KMS-11 (cell line): ENCODE data around the gene TEX22.

Experiments used
- H2AFZ ChIP-seq: fragments of 200-600 bp; sonication (generic); 2 replicates; pipeline ENCODE4 v1.6.1; 2016; ENCODE audit warnings: antibody characterized with exemption, mixed run types, low read depth
- H3K27ac ChIP-seq: fragments of 200-600 bp; sonication (generic); 2 replicates; pipeline ENCODE4 v1.6.1; 2016; ENCODE audit warnings: mild to moderate bottlenecking, mixed run types
- H3K27me3 ChIP-seq: fragments of 200-600 bp; sonication (generic); 2 replicates; pipeline ENCODE4 v1.6.1; 2017; ENCODE audit warnings: mild to moderate bottlenecking, low read depth, mixed run types, moderate library complexity; ENCODE audit not compliant: insufficient read depth
- H3K36me3 ChIP-seq: fragments of 200-600 bp; sonication (generic); 2 replicates; pipeline ENCODE4 v1.6.1; 2017; ENCODE audit warnings: mild to moderate bottlenecking, mixed run types; ENCODE audit not compliant: insufficient read depth
- H3K4me1 ChIP-seq: fragments of 200-600 bp; sonication (generic); 2 replicates; pipeline ENCODE4 v1.6.1; 2016; ENCODE audit warnings: mild to moderate bottlenecking, low read depth, mixed run types; ENCODE audit not compliant: poor library complexity, severe bottlenecking
- H3K4me2 ChIP-seq: fragments of 200-600 bp; sonication (generic); 2 replicates; pipeline ENCODE4 v1.7.0; 2016; ENCODE audit warnings: mild to moderate bottlenecking, mixed run types
- H3K4me3 ChIP-seq: fragments of 200-600 bp; sonication (generic); IDR thresholded peaks from 2 replicates; pipeline ENCODE4 v1.6.1; 2017; ENCODE audit warnings: low read depth, low read length, mixed read lengths; ENCODE audit not compliant: insufficient read depth
- H3K79me2 ChIP-seq: fragments of 200-600 bp; sonication (generic); 2 replicates; pipeline ENCODE4 v1.6.1; 2016; ENCODE audit warnings: low read depth, mixed run types; ENCODE audit not compliant: insufficient read depth
- H3K9ac ChIP-seq: fragments of 200-600 bp; sonication (generic); 2 replicates; pipeline ENCODE4 v1.6.1; 2016; ENCODE audit warnings: mild to moderate bottlenecking, mixed run types
- H4K20me1 ChIP-seq: fragments of 200-600 bp; sonication (generic); 2 replicates; pipeline ENCODE4 v1.6.1; 2016; ENCODE audit warnings: mild to moderate bottlenecking, mixed run types; ENCODE audit not compliant: insufficient read depth
- TF ChIP-seq, protein P1 (sequence below): fragments of 200-600 bp; sonication (generic); conservative IDR thresholded peaks from 2 replicates; pipeline ENCODE4 v1.6.1; 2017; ENCODE audit warnings: low read depth, mild to moderate bottlenecking, antibody characterized with exemption, low read length, moderate library complexity, mixed read lengths

TEX22 gene

GRCh38 chr14:105375635-105376057 is 22.7 kb upstream of the TEX22 start:
- Histone ChIP-seq H3K4me2 (no peak overlapping the region), H3K4me3 (no peak overlapping the region), H3K4me1 (peaks cover 4% of the 10 kb centered on the region), H2AFZ (no peak overlapping the region), H4K20me1 (no peaks in the 10 kb centered on the region), H3K27me3 (no peaks in the 10 kb centered on the region), H3K79me2 (no peaks in the 10 kb centered on the region), H3K36me3 (no peaks in the 10 kb centered on the region), H3K27ac (no peak overlapping the region), H3K9ac (no peak overlapping the region)
- TF ChIP-seq, protein P1, sequence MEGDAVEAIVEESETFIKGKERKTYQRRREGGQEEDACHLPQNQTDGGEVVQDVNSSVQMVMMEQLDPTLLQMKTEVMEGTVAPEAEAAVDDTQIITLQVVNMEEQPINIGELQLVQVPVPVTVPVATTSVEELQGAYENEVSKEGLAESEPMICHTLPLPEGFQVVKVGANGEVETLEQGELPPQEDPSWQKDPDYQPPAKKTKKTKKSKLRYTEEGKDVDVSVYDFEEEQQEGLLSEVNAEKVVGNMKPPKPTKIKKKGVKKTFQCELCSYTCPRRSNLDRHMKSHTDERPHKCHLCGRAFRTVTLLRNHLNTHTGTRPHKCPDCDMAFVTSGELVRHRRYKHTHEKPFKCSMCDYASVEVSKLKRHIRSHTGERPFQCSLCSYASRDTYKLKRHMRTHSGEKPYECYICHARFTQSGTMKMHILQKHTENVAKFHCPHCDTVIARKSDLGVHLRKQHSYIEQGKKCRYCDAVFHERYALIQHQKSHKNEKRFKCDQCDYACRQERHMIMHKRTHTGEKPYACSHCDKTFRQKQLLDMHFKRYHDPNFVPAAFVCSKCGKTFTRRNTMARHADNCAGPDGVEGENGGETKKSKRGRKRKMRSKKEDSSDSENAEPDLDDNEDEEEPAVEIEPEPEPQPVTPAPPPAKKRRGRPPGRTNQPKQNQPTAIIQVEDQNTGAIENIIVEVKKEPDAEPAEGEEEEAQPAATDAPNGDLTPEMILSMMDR = no peak

GRCh38 chr14:105376521-105377440 is 21.6 kb upstream of the TEX22 start:
- H3K27me3 ChIP-seq = no peaks in the 10 kb centered on the region
- H3K4me1 ChIP-seq = no peaks in the 10 kb centered on the region
- no peak overlapping the region for H2AFZ ChIP-seq
- TF ChIP-seq, protein P1 = no peak
- H3K79me2 ChIP-seq = no peaks in the 10 kb centered on the region
- no peak overlapping the region for H3K4me3 ChIP-seq
- H3K27ac ChIP-seq = no peak overlapping the region
- no peak overlapping the region for H3K9ac ChIP-seq
- no peaks in the 10 kb centered on the region for H4K20me1 ChIP-seq
- H3K36me3 ChIP-seq = no peaks in the 10 kb centered on the region
- no peak overlapping the region for H3K4me2 ChIP-seq

- TF ChIP-seq, protein P1 = no peak
- Histone ChIP-seq H3K27me3 (no peaks in the 10 kb centered on the region), H2AFZ (no peak overlapping the region), H3K36me3 (no peaks in the 10 kb centered on the region), H3K4me2 (no peak overlapping the region), H4K20me1 (no peaks in the 10 kb centered on the region), H3K79me2 (no peaks in the 10 kb centered on the region), H3K4me3 (no peak overlapping the region), H3K4me1 (no peaks in the 10 kb centered on the region), H3K9ac (no peak overlapping the region), H3K27ac (no peak overlapping the region)
Observed at GRCh38 chr14:105377555-105378182, 20.7 kb upstream of the TEX22 start.

DNA sequence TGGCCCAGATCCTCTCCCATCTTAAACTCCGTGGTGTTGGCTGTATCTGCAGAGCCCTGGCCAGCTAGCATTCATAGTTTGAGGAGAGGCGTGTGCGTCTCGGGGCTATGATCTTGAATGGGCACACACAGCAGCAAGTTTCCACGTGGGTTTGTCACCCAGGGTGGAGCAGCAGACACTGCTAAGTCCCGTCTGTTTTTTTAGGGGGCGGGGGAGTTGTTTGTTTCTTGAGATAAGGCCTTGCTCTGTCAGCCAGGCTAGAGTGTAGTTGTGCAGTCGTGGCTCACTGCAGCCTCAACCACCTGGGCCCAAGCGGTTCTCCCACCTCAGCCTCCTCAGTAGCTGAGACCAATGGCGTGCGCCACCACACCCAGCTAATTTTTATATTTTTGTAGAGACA is 20.1 kb upstream of the TEX22 start:
- TF ChIP-seq, protein P1 = no peak
- Histone ChIP-seq H3K27ac (no peak overlapping the region), H3K79me2 (no peaks in the 10 kb centered on the region), H2AFZ (no peak overlapping the region), H3K4me1 (no peaks in the 10 kb centered on the region), H3K4me2 (no peak overlapping the region), H3K9ac (no peak overlapping the region), H3K4me3 (no peak overlapping the region), H3K27me3 (no peaks in the 10 kb centered on the region), H3K36me3 (no peaks in the 10 kb centered on the region), H4K20me1 (no peaks in the 10 kb centered on the region)
